WTC11 (cell line): ENCODE measurements around the gene CACNA2D4. TPM values are rescaled to one million over a fixed set of nuclear protein-coding genes. Genes with fewer than 3 reads are reported as not detected.

Source experiments
- ATAC-seq: fragments of 200-7000 bp; cut with Tn5 transposase; 2 replicates; pipeline ENCODE4 v1.10.0; 2021; ENCODE audit warnings: mild to moderate bottlenecking, moderate library complexity
- CTCF ChIA-PET: fragments of 300-600 bp; sonication (Branson Sonifier 250); formaldehyde crosslinking; loops from one replicate; lab custom pipeline; 2021; ENCODE audit warnings: antibody characterized with exemption; lab: Charles Lee
- POLR2A ChIA-PET: fragments of 350-600 bp; sonication (Branson Sonifier 250); formaldehyde crosslinking; loops from one replicate; lab custom pipeline; 2021; ENCODE audit warnings: antibody characterized with exemption; lab: Charles Lee
- DNase-seq: peaks from one replicate; pipeline ENCODE4 v3.0.0; 2021; ENCODE audit warnings: low spot score
- H3K27ac Mint-ChIP-seq: 2 replicates; pipeline ENCODE4 v1.8.0; 2021; ENCODE audit warnings: mixed read lengths
- H3K27me3 Mint-ChIP-seq: 2 replicates; pipeline ENCODE4 v1.8.0; 2021; ENCODE audit warnings: low read depth, mild to moderate bottlenecking, moderate library complexity, mixed read lengths
- H3K36me3 Mint-ChIP-seq: 2 replicates; pipeline ENCODE4 v1.8.0; 2021; ENCODE audit warnings: mixed read lengths
- H3K4me1 Mint-ChIP-seq: 2 replicates; pipeline ENCODE4 v1.8.0; 2022; ENCODE audit warnings: mixed read lengths
- H3K4me3 Mint-ChIP-seq: 2 replicates; pipeline ENCODE4 v1.8.0; 2021; ENCODE audit warnings: mild to moderate bottlenecking, moderate library complexity, mixed read lengths
- H3K9me3 Mint-ChIP-seq: 2 replicates; pipeline ENCODE4 v1.8.0; 2021; ENCODE audit warnings: mixed read lengths
- ATF1 ChIP-seq: sonication (generic); formaldehyde crosslinking; IDR thresholded peaks from 2 replicates; pipeline ENCODE4 v1.8.1; 2023; ENCODE audit warnings: mild to moderate bottlenecking, moderate library complexity, missing genetic modification reagents
- ATF3 ChIP-seq: sonication (generic); formaldehyde crosslinking; conservative IDR thresholded peaks from 2 replicates; pipeline ENCODE4 v1.8.1; 2022; ENCODE audit warnings: mild to moderate bottlenecking, missing genetic modification reagents
- CREM ChIP-seq: sonication (generic); formaldehyde crosslinking; IDR thresholded peaks from 2 replicates; pipeline ENCODE4 v1.8.1; 2022; ENCODE audit warnings: mild to moderate bottlenecking, missing genetic modification reagents, moderate library complexity
- CTCF ChIP-seq: fragments of 200-600 bp; IDR thresholded peaks from 2 replicates; pipeline ENCODE4 v1.8.0; 2022; ENCODE audit warnings: antibody characterized with exemption
- ELF4 ChIP-seq: sonication (generic); formaldehyde crosslinking; IDR thresholded peaks from 2 replicates; pipeline ENCODE4 v1.8.1; 2022; ENCODE audit warnings: low read depth, mild to moderate bottlenecking, moderate library complexity, missing genetic modification reagents
- FOXK1 ChIP-seq: sonication (generic); formaldehyde crosslinking; IDR thresholded peaks from 2 replicates; pipeline ENCODE4 v1.8.0; 2022; ENCODE audit warnings: mild to moderate bottlenecking, moderate library complexity, missing genetic modification reagents
- GRHL2 ChIP-seq: fragments of 250-450 bp; sonication (Bioruptor Pico); IDR thresholded peaks from 2 replicates; pipeline ENCODE4 v1.8.0; 2022; ENCODE audit warnings: mild to moderate bottlenecking, moderate library complexity; ENCODE audit not compliant: insufficient replicate concordance, severe bottlenecking
- HMGA2 ChIP-seq: fragments of 250-450 bp; sonication (Bioruptor Pico); IDR thresholded peaks from 2 replicates; pipeline ENCODE4 v1.4.0; 2021; ENCODE audit warnings: mild to moderate bottlenecking, moderate library complexity
- IRF2 ChIP-seq: sonication (generic); formaldehyde crosslinking; IDR thresholded peaks from 2 replicates; pipeline ENCODE4 v1.8.0; 2022; ENCODE audit warnings: low read depth, missing genetic modification reagents, borderline replicate concordance
- KAT7 ChIP-seq: sonication (generic); formaldehyde crosslinking; IDR thresholded peaks from 2 replicates; pipeline ENCODE4 v1.8.1; 2023; ENCODE audit warnings: missing genetic modification reagents, mild to moderate bottlenecking, borderline replicate concordance
- MLX ChIP-seq: sonication (generic); formaldehyde crosslinking; IDR thresholded peaks from 2 replicates; pipeline ENCODE4 v1.8.1; 2023; ENCODE audit warnings: mild to moderate bottlenecking, missing genetic modification reagents, moderate library complexity
- NFYB ChIP-seq: sonication (generic); formaldehyde crosslinking; conservative IDR thresholded peaks from 2 replicates; pipeline ENCODE4 v1.8.0; 2022; ENCODE audit warnings: low read depth, missing genetic modification reagents
- NR1H2 ChIP-seq: sonication (generic); formaldehyde crosslinking; IDR thresholded peaks from 2 replicates; pipeline ENCODE4 v1.9.0; 2021; ENCODE audit warnings: mild to moderate bottlenecking, moderate library complexity, missing genetic modification reagents
- OVOL2 ChIP-seq: fragments of 250-450 bp; sonication (Bioruptor Pico); IDR thresholded peaks from 2 replicates; pipeline ENCODE4 v1.9.0; 2021; ENCODE audit warnings: mild to moderate bottlenecking, borderline replicate concordance
- PRRX2 ChIP-seq: fragments of 250-450 bp; sonication (Bioruptor Pico); IDR thresholded peaks from 2 replicates; pipeline ENCODE4 v1.8.0; 2021; ENCODE audit warnings: mild to moderate bottlenecking
- STAT6 ChIP-seq: sonication (generic); formaldehyde crosslinking; conservative IDR thresholded peaks from 2 replicates; pipeline ENCODE4 v1.8.1; 2023; ENCODE audit warnings: mild to moderate bottlenecking, low read depth, missing genetic modification reagents, moderate library complexity
- TEAD4 ChIP-seq: sonication (generic); formaldehyde crosslinking; IDR thresholded peaks from 2 replicates; pipeline ENCODE4 v1.8.0; 2022; ENCODE audit warnings: mild to moderate bottlenecking, missing genetic modification reagents
- USF2 ChIP-seq: sonication (generic); formaldehyde crosslinking; IDR thresholded peaks from 2 replicates; pipeline ENCODE4 v1.8.1; 2023; ENCODE audit warnings: mild to moderate bottlenecking, missing genetic modification reagents, moderate library complexity
- ZNF232 ChIP-seq: sonication (generic); formaldehyde crosslinking; IDR thresholded peaks from 2 replicates; pipeline ENCODE4 v1.8.0; 2022; ENCODE audit warnings: mild to moderate bottlenecking, missing genetic modification reagents
- ZNF416 ChIP-seq: fragments of 250-450 bp; sonication (Bioruptor Pico); IDR thresholded peaks from 2 replicates; pipeline ENCODE4 v1.9.0; 2021; ENCODE audit warnings: mild to moderate bottlenecking, inconsistent platforms
- total RNA-seq: library from RNA; stranded (reverse); gene quantifications from 3 replicates; pipeline ENCODE4 v1.2.3, GENCODE V29; 2021

Gene CACNA2D4
- total RNA-seq, 1 experiment from 2014 or later = 0.04 TPM

DNA sequence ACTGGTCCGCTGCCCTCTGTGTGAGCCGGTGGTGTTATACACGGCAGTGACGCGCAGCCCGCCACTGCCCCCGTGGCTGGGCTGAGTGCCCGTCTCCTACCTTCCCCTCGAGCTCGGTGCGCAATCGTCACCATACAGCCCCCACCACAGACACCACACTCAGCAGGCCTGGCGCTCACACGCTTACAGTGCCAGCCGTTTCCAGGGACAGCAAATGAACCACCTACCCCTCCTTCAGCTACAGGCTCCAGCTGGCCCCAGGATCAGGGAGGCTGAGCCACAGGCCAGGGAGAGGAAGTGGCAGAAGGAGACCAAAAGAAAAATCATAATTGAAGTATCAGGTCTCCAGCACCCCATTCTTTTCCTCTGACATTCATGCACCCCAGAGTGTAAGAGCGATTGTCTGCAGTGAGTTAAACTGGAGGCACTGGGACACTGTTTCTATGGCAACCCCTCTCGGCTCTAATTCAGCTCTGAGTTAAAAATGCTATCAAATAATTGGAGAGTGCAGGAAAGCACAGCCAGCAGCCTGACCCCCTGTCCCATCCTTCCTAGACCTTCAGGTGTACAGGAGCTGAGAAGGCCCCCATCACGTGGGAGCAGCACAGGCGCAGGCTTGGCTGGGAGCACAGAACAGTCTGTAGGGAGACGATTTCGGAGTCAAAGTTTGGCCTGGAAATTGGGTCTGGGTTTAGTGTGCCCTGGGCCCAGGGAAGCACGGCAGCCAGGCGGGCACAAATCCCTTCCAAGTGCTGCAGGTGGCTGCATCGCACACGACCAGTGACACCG lies 80.1 kb downstream of the CACNA2D4 start:
- no peaks in the 10 kb centered on the region for H3K27me3 Mint-ChIP-seq
- H3K27ac Mint-ChIP-seq = no peak overlapping the region
- CTCF ChIA-PET = interaction anchor here (0.9 to 3.6 kb wide), 3 partner anchors 39 to 102 kb away, joined by 3 to 13 read pairs (median 4); no protein-coding TSS in a partner anchor

More for the DNA sequence above, 80.1 kb downstream of the CACNA2D4 start:
- Mint-ChIP-seq H3K9me3 (no peaks in the 10 kb centered on the region), H3K4me1 (peaks cover 27% of the 10 kb centered on the region), H3K4me3 (no peak overlapping the region), H3K36me3 (no peaks in the 10 kb centered on the region)
- ATAC-seq = no peak
- DNase-seq = no peak
- TF ChIP-seq IRF2 (CRISPR knock-in tag) (no peak), USF2 (CRISPR knock-in tag) (no peak), CREM (CRISPR knock-in tag) (no peak), CTCF (no peak), HMGA2 (CRISPR knock-in tag) (no peak), FOXK1 (CRISPR knock-in tag) (no peak), ATF1 (CRISPR knock-in tag) (no peak), ZNF416 (CRISPR knock-in tag) (no peak), MLX (CRISPR knock-in tag) (no peak), KAT7 (CRISPR knock-in tag) (no peak), PRRX2 (no peak), STAT6 (CRISPR knock-in tag) (no peak), OVOL2 (CRISPR knock-in tag) (no peak), GRHL2 (CRISPR knock-in tag) (no peak), NFYB (CRISPR knock-in tag) (no peak), ATF3 (CRISPR knock-in tag) (no peak), NR1H2 (no peak), ZNF232 (CRISPR knock-in tag) (no peak), ELF4 (CRISPR knock-in tag) (no peak), TEAD4 (CRISPR knock-in tag) (no peak)
- POLR2A ChIA-PET = no interaction called here
